IMR-90 (cell line): ENCODE measurements around the gene SEMA4A. TPM values are rescaled to one million over a fixed set of nuclear protein-coding genes. Genes with fewer than 3 reads are reported as not detected.
"Not testable (repeated sequence)": the region's sequence is repeated elsewhere in the genome, so short reads cannot be mapped to it uniquely, and the experiment has no call there.

ENCODE experiments used
- ATAC-seq: fragments of 200-7000 bp; cut with Tn5 transposase; 2 replicates; pipeline ENCODE4 v1.9.1; 2020; ENCODE audit warnings: low read depth, mild to moderate bottlenecking, moderate library complexity
- BruUV-seq: library from RNA; stranded (reverse); fragments of 400-500 nt; replicated peaks from 2 replicates; lab custom pipeline; 2021; lab: Mats Ljungman, UMichigan
- CTCF ChIA-PET: fragments of 300-600 bp; formaldehyde crosslinking; extraction: SDS; loops from one replicate; lab custom pipeline; 2021; ENCODE audit warnings: antibody characterized with exemption; lab: Yijun Ruan, JAX
- POLR2A ChIA-PET: fragments of 300-600 bp; sonication (Branson Sonifier 250); formaldehyde crosslinking; loops from one replicate; lab custom pipeline; 2022; ENCODE audit warnings: antibody characterized with exemption; ENCODE audit not compliant: unreplicated experiment; lab: Charles Lee
- DNase-seq: peaks from one replicate; pipeline ENCODE4 v3.0.0; 2013
- H2AFZ ChIP-seq: replicated peaks from 2 replicates; pipeline ENCODE3; 2013; ENCODE audit warnings: low read length, mild to moderate bottlenecking; ENCODE audit not compliant: poor library complexity
- H2AK5ac ChIP-seq: 2 replicates; pipeline ENCODE4 v1.6.1; 2013; ENCODE audit warnings: low read depth, low read length, inconsistent platforms
- H2AK9ac ChIP-seq: replicated peaks from 2 replicates; pipeline ENCODE3; 2013; ENCODE audit warnings: mild to moderate bottlenecking, low read depth, low read length, moderate library complexity; ENCODE audit not compliant: poor library complexity
- H2BK120ac ChIP-seq: 2 replicates; pipeline ENCODE4 v1.6.1; 2013; ENCODE audit warnings: low read depth, low read length, inconsistent platforms
- H2BK15ac ChIP-seq: 3 replicates; pipeline ENCODE4 v1.6.1; 2013; ENCODE audit warnings: low read depth, low read length, inconsistent platforms
- H2BK20ac ChIP-seq: 2 replicates; pipeline ENCODE4 v1.6.1; 2013; ENCODE audit warnings: low read depth, mild to moderate bottlenecking, inconsistent platforms, low read length, moderate library complexity
- H2BK5ac ChIP-seq: 2 replicates; pipeline ENCODE4 v1.6.1; 2013; ENCODE audit warnings: mild to moderate bottlenecking, low read depth, low read length, inconsistent platforms; ENCODE audit not compliant: poor library complexity, severe bottlenecking
- H3K14ac ChIP-seq: replicated peaks from 2 replicates; pipeline ENCODE4 v1.6.1; 2013; ENCODE audit warnings: low read depth, low read length, inconsistent platforms
- H3K18ac ChIP-seq: 2 replicates; pipeline ENCODE4 v1.6.1; 2013; ENCODE audit warnings: low read depth, low read length, control low read depth
- H3K23ac ChIP-seq: 2 replicates; pipeline ENCODE4 v1.6.1; 2013; ENCODE audit warnings: low read depth, low read length, inconsistent platforms
- H3K27ac ChIP-seq: 2 replicates; pipeline ENCODE4 v1.5.1; 2013; ENCODE audit warnings: mild to moderate bottlenecking, control low read depth, low read length; ENCODE audit not compliant: insufficient read depth
- H3K27me3 ChIP-seq: 2 replicates; pipeline ENCODE4 v1.6.1; 2013; ENCODE audit warnings: low read length; ENCODE audit not compliant: control insufficient read depth, insufficient read depth
- H3K36me3 ChIP-seq: 2 replicates; pipeline ENCODE4 v1.6.1; 2013; ENCODE audit warnings: low read length, mixed read lengths; ENCODE audit not compliant: control insufficient read depth, insufficient read depth
- H3K4ac ChIP-seq: 2 replicates; pipeline ENCODE4 v1.6.1; 2013; ENCODE audit warnings: low read depth, low read length, inconsistent platforms
- H3K4me1 ChIP-seq: 2 replicates; pipeline ENCODE4 v1.6.1; 2013; ENCODE audit warnings: low read length, mixed read lengths; ENCODE audit not compliant: control insufficient read depth, insufficient read depth
- H3K4me2 ChIP-seq: 2 replicates; pipeline ENCODE4 v1.6.1; 2013; ENCODE audit warnings: low read depth, mild to moderate bottlenecking, control low read depth, low read length, moderate library complexity
- H3K4me3 ChIP-seq: 2 replicates; pipeline ENCODE4 v1.5.1; 2013; ENCODE audit warnings: low read depth, mild to moderate bottlenecking, control low read depth, low read length, moderate library complexity; ENCODE audit not compliant: insufficient read depth
- H3K56ac ChIP-seq: 2 replicates; pipeline ENCODE4 v1.6.1; 2013; ENCODE audit warnings: low read length, inconsistent platforms; ENCODE audit not compliant: insufficient read depth; ENCODE audit errors: extremely low read depth
- H3K79me1 ChIP-seq, 2 experiments: 2 replicates each; pipeline ENCODE4 v1.6.1; 2013; ENCODE audit warnings: low read length in 2 of 2, inconsistent platforms in 1 of 2, low read depth in 1 of 2
- H3K9ac ChIP-seq: 2 replicates; pipeline ENCODE4 v1.6.1; 2013; ENCODE audit warnings: low read depth, low read length, control low read depth
- H3K9me1 ChIP-seq: 2 replicates; pipeline ENCODE4 v1.6.1; 2013; ENCODE audit warnings: low read length, inconsistent platforms; ENCODE audit not compliant: insufficient read depth
- H3K9me3 ChIP-seq: 2 replicates; pipeline ENCODE4 v1.6.1; 2013; ENCODE audit warnings: low read length; ENCODE audit not compliant: control insufficient read depth, insufficient read depth
- H4K20me1 ChIP-seq: 2 replicates; pipeline ENCODE4 v1.6.1; 2013; ENCODE audit warnings: low read length, inconsistent platforms; ENCODE audit not compliant: insufficient read depth
- H4K5ac ChIP-seq: 2 replicates; pipeline ENCODE4 v1.6.1; 2013; ENCODE audit warnings: mild to moderate bottlenecking, low read depth, low read length, control low read depth
- H4K8ac ChIP-seq, 2 experiments: 2 replicates each; pipeline ENCODE4 v1.6.1; 2013; ENCODE audit warnings: low read depth in 2 of 2, low read length in 2 of 2, control low read depth in 1 of 2, inconsistent platforms in 1 of 2
- H4K91ac ChIP-seq: 2 replicates; pipeline ENCODE4 v1.6.1; 2013; ENCODE audit warnings: low read depth, low read length, inconsistent platforms; ENCODE audit not compliant: insufficient read depth
- BHLHE40 ChIP-seq: fragments of 150-350 bp; IDR thresholded peaks from 2 replicates; pipeline ENCODE4 v1.6.1; 2016; ENCODE audit warnings: mild to moderate bottlenecking, low read depth, low read length
- WGBS, 2 experiments: methylation state at CpG; one replicate each; pipeline versions ENCODE4 v1.1.5 to v1.1.7; 2013; ENCODE audit warnings: missing lambda C conversion rate in 2 of 2; ENCODE audit not compliant: insufficient read length in 1 of 2; ENCODE audit errors: extremely low coverage in 2 of 2; 5-methylcytosine and 5-hydroxymethylcytosine counted together
- dilution Hi-C: fragments of 300-500 bp; cut with HindIII; formaldehyde crosslinking; loops from one replicate; pipeline ENCODE4 v1.14.3; 2018; ENCODE audit warnings: low sequenced_read_pairs; ENCODE audit not compliant: unreplicated experiment
- in situ Hi-C: fragments of 300-500 bp; cut with MboI; formaldehyde crosslinking; loops from 3 replicates; pipeline ENCODE4 v1.14.3; 2019; ENCODE audit warnings: low sequenced_read_pairs, inconsistent platforms, mixed read lengths
- intact Hi-C: fragments of 100-400 bp; cut with micrococcal nuclease; formaldehyde crosslinking; loops from 2 replicates; pipeline ENCODE4 v1.10.0; 2022
- polyA plus RNA-seq, 3 experiments: library from polyadenylated mRNA; depleted of rRNA; stranded (reverse); fragments of >200 nt; gene quantifications; 2 replicates each; pipeline ENCODE4 v1.2.3, GENCODE V29; 2012; ENCODE audit warnings: low replicate concordance in 1 of 3
- total RNA-seq: library from RNA; depleted of rRNA; stranded (reverse); fragments of >200 nt; gene quantifications from 2 replicates; pipeline ENCODE4 v1.2.3, GENCODE V29; 2012

SEMA4A gene
- total and polyA plus RNA-seq, 2 of the 4 experiments (the other 2 are of a cell fraction), result 0.18 to 0.86 TPM

GRCh38 chr1:156121005-156121404, 32.4 kb upstream of the SEMA4A start:
- intact Hi-C loops, H3K56ac ChIP-seq, DNase-seq, H2AFZ ChIP-seq, H2BK20ac ChIP-seq, in situ Hi-C loops, ATAC-seq, H3K9me3 ChIP-seq, BruUV-seq, H3K18ac ChIP-seq, H4K5ac ChIP-seq, H2BK15ac ChIP-seq, H3K27me3 ChIP-seq, H2AK9ac ChIP-seq, H3K4me3 ChIP-seq, H4K91ac ChIP-seq, dilution Hi-C loops: not testable (repeated sequence)
- Histone ChIP-seq H3K79me1 (peaks cover 0 to 25% of the 10 kb centered on the region in 2 experiments; a peak in 2 of 4 replicates), H2AK5ac (peak overlapping the region; percentile 66), H3K27ac (peak overlapping the region; percentile 89; the same call in 1 of the 2 replicates), H3K4me2 (peak overlapping the region; percentile 53), H3K4ac (peak overlapping the region; percentile 28; the same call in 1 of the 2 replicates), H4K20me1 (peaks cover 73% of the 10 kb centered on the region), H3K9me1 (peaks cover 25% of the 10 kb centered on the region), H4K8ac (peak overlapping the region in 1 of 2 experiments; percentile 40; a peak in 1 of 4 replicates), H3K14ac (peak overlapping the region; percentile 71), H3K23ac (peak overlapping the region; percentile 96; the same call in 1 of the 2 replicates), H2BK5ac (peak overlapping the region; percentile 80), H3K9ac (0 out of 2 replicates have a peak overlapping the region, but pooled peaks have one; percentile 18), H2BK120ac (0 out of 2 replicates have a peak overlapping the region, but pooled peaks have one; percentile 9), H3K4me1 (peaks cover 48% of the 10 kb centered on the region), H3K36me3 (peaks cover 13% of the 10 kb centered on the region)
- TF ChIP-seq BHLHE40, result peak; percentile 12; the same call in 1 of the 2 replicates
- 40% methylated on average over 1 of the region's 4 CpGs; no CpG with 5 or more reads in 1 of the 2 experiments for WGBS, 2 experiments
- POLR2A ChIA-PET, result interaction anchor here (0.7 kb wide), 1 partner anchor 69 kb away, joined by 18 read pairs; no protein-coding TSS in a partner anchor
- CTCF ChIA-PET, result interaction anchor here (0.8 to 1.4 kb wide), 2 partner anchors 9 to 24 kb away, joined by 3 to 9 read pairs; no protein-coding TSS in a partner anchor
